HG02610 (cell line): ENCODE results near the gene AAK1.
A peak's percentile ranks its signal among the peaks of the same experiment; 100 is the strongest.
"Not testable (repeated sequence)": the region's sequence is repeated elsewhere in the genome, so short reads cannot be mapped to it uniquely, and the experiment has no call there.

Source experiments
- ATAC-seq: cut with Tn5 transposase; IDR thresholded peaks from one replicate; pipeline ENCODE4 v1.9.1; 2021; ENCODE audit warnings: mild to moderate bottlenecking, moderate library complexity; ENCODE audit not compliant: unreplicated experiment

AAK1 gene

DNA sequence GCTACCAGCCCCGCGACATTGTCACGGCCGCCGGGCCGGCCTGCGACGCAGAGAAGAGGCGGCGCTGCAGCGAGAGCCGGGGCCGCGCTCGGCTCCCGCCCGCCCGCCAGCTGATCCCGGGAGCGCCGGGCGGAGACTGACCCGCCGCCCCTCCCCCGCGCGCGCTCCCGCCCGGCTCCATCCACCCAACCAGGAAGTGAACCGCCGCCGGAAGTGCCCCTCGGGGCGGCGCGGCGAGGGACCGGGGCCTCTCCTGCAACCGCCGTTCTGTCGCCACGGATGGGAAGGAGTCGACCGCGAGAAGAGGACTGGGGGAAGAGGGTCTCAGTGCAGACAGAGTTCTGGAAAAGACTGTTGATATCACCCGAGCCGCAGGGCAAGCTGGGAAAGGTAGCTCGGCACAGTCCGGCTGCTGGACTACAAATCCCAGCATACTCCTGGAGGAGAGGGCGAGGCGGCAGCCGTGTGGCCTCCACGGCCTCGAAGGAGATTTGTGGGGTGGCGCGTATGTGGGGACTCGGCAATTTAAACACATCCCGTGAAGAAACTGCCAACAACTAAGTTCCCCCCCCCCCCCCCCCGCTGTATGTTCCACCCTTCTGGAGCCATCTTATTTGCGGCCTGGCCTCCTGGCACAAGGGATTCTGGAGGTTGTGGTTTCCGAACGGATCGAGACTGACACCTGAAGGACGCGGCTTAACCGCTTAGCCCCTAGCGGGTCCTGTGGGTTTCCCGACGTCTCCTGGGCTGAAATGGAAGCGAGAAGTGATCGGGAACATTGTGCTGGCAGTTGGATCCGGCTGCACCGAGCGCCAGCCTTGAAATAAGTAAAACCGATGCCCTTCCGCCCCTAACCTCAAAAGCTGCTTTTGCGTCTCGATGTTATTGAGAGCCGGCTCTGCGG lies at the start of gene AAK1:
Gene AAK1 (minus strand): TSS at position 138 of the 904 bp plus-strand sequence. CDS start 699 bp downstream, outside the sequence.
- peak; percentile 43 for ATAC-seq

DNA sequence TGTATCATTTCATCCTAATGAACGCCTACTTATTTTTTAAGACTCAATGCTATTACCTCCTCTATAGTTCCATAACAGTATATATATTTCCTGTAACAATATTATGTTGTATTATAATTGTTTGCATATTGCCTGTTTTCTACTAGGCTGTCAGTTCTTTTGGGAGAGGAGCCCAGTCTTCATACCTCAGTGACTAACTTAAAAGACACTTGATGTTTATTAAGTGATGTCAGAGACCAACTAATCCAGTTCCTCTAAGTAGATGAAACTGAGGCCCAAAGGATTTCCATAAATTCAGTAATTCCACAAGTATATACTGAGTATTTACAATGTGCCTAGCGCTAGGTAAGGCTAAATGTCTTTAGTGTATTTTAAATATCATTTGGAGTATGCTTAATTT lies 48.9 kb upstream of the AAK1 start:
- ATAC-seq = no peak

DNA sequence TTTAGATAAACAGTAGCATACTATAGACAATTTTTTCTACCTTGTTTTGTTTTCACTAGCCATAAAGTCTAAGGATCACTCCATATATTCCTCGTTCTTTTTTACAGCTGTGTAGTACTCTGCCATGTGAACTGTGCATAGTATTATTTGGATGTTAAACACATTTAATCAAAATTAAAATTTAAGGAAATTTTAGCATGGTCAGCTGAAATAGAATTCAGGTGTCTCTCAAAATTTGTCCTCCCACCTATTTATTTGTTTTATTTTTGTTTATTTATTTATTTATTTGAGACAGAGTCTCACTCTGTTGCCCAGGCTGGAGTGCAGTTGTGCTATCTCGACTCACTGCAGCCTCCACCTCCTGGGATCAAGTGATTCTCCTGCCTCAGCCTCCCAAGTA lies 46.4 kb upstream of the AAK1 start:
- ATAC-seq = no peak

DNA sequence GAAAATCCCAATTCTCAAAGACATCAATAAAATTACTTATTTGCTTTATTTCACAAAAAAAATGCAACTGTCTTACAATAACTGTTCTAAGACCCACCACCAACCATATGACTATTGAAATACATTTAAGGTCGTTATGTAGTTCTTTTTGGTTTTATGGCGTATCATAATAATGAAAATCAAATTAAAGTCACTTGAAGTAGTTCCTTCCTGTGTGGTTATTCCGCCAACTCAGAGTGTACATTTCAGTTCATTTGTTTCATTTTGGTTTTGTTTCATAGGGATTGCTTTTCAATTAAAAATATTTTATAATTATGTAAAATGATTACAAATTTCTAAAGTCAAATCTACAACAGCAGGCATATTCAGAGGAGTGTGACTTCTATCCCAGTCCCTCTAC lies 45.9 kb upstream of the AAK1 start:
- no peak for ATAC-seq

DNA sequence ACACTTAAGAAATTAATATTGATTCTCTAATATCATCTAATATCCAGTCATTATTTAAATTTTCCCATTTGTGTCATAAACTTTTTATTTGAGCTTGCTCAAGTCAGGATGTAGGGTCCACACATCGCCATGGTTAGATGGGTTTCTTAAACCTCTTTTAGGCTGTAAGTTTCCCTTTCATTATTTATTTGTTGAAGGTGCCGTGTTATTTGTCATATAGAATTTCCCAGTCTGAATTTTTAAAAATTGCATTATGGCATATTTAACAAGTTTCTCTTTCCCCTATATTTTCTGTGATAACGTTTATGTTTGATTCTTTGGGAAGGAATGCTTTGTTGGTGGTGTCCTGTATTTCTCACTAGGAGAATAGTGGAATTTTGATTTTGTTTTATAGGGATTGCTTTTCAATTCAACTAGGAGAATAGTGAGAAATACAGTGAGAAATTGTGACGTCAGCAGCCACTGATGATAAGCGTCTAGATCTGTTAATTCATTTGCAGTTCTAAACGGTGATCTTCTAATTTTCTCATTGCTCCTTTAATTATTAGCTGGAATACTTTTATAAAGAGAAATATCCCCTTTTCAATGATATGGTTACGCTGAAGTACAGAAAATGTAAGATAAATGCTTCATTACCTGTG lies 44.6 kb upstream of the AAK1 start:
- no peak for ATAC-seq

DNA sequence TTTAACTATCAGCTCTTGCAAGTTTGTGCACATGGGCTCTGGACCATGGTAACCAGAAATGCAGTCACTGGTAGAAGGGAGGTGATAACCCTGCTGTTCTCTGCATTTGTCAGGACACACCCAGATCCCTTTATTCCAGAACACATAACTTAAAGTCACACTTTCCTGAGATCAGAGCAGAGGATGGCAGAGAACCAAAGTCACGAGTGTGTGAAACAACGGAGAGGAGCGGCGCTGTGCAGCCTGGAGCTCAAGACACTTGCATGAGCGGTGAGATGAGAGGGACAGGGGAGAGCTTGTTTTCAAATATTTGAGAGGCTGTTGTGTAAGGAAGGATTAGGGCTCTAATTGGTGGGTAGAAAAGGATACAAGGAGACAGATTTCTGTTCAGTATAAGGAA lies 43.3 kb upstream of the AAK1 start:
- no peak for ATAC-seq

DNA sequence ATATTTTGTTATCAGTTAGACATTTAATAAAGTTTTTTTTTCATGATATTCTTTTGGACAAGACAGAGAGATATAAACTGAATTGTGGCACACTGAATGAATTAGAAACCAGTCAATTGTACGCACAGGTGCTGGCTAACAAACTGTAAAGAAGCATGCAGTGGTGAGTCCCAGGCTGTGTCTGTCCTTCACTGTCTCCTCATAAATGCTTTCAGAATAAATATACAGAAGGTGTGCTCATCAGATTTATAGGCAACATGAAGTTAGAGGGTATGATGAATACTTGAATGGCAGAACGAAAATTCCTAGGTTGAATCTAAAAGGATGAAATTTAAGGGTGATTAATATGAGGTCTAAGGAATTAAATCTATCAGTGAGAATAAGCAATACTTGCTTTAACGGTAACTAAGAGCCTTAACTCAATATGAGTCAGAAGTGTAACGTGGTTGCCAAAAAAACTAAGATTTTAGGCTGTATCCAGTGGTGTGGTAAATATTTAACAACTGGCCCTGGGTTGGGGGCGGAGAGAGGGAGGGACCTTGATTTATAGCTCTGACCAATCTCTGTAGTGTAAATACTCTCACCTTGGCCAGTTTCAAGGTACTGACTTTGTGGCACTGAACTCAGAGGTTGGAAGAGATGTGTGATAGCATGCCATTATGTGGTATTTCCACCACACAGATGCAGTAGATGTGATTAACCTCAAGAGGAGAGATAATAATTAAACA lies 41.9 kb upstream of the AAK1 start:
- peak; percentile 55 for ATAC-seq

DNA sequence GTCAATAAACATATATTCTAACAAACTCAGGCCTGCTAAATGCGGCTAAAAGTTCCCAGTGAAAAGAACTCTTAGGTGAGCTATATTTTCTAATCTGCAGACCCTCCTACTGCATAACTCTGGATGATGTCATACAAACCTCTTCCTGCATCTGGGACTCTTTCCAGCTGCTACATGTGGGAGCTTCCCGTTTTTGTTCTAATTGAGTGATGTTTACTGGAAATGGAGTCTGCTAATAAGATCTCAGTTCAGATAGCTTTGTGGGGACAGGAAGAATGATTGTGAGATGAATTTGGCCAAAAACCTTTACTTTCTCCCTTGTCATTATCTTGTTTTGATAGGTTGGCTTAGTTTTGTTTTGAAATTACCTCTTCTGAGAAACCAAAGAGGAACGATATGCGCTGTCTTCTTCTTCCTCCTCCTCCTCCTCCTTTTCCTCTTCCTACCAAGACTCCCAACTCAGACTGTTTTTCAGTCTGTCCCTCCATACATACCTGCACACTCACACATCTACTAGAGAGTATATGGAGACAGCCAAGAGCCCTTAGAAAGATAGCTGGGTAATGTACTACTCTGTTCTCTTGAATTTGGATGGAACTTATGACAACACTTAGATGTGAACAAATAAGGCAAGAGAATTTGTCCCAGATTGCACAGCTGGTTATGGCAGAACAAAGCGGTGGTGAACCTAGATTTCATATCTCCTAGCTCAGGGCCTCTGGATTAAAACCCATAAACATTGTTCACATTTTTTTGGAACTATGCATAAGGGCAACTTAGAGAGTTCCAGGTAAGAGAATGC lies 39.8 kb upstream of the AAK1 start:
- no peak for ATAC-seq

DNA sequence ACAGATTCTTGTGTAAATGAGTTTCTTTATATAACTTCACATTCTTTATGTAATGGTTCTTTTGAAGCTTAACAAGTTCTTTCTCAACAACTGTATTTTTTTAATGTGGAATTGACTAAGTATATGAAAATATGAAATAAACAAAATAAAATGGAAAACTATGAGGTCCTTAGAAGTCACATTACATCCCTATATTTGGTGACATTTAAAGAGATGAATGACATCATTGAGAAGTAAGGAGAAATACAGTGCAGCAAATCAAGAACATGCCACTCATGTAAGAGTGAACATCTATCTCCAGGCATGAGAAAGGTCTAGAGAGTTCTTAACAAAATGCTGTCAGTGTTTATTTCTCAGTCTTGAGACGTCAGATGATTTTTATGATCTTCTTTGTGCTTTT lies 39.0 kb upstream of the AAK1 start:
- ATAC-seq = no peak

DNA sequence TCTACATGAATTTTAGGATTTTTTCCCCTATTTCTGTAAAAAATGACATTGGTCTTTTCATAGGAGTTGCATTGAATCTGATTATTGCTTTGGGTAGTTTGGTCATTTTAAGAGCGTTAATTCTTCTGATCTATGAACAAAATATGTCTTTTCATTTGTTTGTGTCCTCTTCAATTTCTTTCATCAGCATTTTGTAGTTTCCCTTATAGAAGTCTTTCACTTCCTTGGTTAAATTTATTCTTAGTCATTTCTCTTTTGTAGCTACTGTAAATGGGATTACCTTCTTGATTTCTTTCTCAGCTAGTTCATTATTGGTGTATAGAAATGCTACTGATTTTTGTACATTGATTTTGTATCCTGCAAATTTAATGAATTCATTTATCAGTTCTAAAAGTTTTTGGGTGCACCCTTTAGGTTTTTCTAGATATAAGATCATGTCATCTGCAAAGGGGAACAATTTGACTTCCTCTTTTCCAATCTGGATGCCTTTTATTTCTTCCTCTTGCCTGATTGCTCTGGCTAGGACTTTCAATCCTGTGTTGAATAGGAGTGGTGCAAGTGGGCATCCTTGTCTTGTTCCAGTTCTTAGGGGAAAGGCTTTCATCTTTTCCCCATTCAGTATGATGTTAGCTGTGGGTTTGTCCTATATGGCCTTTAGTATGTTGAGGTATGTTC lies 36.6 kb upstream of the AAK1 start:
- ATAC-seq = no peak

DNA sequence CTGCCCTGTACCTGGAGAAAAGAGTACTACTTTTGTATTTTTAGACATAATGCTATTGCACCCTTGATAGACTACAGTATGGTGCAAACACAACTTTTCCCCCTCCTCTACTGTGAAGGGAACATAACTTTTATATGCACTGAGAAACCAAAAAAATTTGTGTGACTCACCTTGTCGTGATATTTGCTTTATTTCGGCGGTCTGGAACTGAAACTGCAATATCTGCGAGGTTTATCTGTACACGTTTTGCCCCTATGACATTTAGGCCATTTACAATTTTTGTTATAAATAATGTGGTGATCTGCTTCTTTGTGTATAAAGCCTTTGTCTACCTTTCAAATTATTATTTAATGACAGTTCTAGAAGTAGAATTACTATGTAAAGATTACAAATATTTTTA lies 34.4 kb upstream of the AAK1 start:
- no peak for ATAC-seq

DNA sequence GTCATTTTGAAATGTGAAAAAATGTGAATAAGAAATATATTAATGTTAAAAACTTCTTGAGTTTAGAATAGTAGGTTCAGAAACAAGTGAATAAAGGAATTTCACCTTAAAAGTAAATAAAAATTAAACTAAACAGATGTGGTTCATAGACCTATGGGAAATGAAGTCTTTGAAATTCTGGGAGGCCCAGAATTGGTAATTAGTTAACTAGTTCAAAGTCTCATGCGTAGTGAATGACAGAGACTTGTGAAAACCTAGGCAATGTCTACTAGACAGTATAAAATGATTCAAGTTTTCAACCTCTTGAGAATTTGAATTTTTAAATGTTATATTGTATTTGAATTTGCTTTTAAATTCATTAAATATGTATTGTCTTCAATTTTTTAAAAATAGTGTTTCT lies 32.6 kb upstream of the AAK1 start:
- ATAC-seq = no peak

DNA sequence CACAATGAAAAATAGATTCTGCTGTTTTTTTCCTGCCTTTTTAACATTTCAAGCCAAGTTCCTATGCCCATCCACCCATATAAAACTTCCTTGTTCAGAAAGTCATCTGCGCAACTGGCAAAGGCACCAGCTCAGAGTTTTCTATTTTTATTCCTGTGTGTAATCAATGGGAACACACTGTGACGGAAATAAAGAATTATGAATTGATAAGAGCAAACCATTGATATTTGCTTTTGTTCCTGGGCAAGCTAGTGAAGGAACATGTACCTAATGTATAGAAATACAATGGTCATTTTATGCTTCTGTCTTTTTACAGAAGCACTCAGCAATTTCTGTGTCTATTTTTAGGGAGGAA lies 30.8 kb upstream of the AAK1 start:
- ATAC-seq = no peak

DNA sequence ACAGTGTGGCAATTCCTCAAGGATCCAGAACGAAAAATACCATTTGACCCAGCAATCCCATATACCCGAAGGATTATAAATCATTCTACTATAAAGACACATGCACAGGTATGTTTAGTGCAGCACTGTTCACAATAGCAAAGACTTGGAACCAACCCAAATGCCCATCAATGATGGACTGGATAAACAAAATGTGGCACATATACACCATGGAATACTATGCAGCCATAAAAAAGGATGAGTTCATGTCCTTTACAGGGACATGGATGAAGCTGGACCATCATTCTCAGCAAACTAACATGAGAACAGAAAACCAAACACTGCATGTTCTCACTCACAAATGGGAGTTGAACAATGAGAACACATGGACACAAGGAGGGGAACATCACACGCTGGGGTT lies 29.6 kb upstream of the AAK1 start:
- not testable (repeated sequence) for ATAC-seq

DNA sequence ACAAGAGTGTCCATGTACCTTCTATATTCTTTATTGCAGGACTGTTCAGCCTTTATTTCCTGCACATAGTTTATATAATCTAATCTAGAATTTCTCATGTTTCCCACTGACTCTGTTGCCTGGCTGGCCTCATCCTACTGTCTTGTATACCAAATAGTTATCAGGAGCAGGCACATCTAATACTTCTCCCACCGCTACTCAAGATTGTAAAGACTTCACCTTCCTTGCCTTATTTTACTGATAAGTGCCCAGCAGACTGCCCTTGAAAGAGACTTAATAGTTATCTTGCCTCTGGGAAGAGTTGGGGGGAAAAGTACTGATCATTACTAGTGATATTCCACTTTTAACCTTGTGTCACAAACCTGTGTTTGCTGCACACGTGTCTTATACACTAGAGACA lies 26.1 kb upstream of the AAK1 start:
- no peak for ATAC-seq

DNA sequence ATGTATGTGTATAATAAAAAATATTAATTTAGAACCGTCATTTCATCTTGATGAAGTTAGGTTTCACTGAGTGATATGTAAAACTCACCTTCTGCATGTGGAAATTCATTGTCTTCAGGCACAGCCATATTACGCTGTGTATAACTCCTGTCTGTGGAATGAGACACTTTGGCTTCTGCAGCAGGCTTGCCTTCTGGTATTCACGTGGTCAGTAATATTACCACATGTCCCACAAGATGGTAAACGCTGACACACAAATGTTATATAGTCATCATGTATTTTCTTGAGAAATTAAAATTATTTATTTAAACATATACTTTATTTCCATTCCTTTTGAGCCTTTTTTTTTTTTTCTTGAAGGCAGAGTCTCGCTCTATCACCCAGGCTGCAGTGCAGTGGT lies 25.1 kb upstream of the AAK1 start:
- no peak for ATAC-seq

DNA sequence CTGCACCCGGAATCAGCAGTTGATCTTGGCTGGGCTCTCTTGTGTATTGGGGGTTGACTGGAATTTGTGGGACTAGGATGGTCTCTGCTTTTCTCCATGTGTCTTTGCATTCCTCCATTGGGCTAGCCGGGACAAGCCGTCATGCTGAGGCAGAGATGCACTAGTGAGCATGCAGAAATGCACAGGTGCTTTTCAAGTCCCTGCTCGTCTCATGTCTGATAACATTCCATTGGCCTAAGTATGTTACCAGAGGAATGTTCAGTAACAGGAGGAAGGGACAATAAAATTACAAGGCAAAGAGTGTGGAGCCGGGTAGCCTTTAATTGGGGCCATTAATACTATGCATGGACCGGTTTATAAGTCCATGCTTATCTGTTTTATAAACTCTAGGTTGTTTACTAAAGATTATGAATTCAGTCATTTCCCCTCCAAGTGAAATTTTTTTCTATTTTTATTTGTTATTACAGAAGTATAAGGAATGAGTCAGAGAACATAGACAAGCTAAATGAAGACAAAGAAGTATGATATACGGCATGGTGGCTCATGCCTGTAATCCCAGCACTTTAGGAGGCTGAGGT lies 24.4 kb upstream of the AAK1 start:
- ATAC-seq = no peak

DNA sequence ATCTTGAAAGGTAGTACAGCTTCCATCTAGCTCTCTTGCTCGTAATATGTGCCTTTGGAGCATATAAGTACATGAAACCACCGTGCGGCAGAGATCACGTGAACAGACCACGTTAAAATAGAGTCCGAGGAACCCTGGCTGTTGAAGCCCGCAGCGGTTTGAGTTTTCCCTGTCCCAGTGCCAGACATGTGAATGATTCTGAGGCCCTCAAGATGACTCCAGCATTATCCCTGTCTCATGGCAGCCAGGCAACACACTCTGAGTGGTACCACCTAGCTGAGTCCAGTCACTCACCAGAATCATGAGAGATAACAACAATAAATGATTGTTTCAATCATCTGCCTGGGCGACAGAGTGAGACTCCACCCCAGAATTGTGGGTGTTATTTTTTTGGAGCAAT lies 21.6 kb upstream of the AAK1 start:
- no peak for ATAC-seq

DNA sequence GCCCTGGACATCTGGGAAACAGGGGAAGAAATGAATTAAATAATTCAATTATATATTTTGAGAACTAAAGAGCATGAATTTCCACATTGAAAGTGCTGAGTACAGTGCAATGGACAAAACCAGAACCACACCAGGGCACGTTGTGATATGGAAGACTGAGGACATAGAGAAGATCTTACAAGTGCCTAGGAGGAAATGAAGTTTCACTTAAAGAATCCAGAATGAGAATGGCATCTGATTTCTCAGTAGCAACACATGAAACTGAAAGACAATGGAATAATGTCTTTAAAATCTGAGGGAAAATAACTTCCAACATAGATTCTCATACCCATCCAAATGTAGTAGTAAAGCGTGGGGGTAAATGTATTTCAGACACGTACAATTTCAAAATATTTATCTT lies 20.3 kb upstream of the AAK1 start:
- no peak for ATAC-seq

DNA sequence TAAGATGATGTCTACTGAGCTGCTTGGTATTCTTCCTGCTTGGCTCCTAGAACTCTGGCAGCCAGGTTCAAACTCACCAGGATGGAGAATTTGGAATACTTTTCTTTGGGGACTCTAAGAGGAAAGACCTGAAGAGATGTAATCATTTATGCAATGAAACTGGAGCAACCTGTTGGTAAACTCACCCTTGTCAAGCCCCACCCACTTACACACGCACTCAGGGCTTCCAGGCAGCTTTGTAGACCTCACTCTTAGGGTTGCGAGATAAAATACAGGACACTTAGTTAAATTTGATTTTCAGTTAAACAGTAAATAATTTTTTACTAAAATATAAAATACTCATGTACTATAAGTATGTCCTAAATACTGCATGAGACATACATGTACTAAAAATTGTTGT lies 19.0 kb upstream of the AAK1 start:
- ATAC-seq = not testable (repeated sequence)
